Large intestine (tissue), 3 donors: ENCODE results near the gene NRG2. TPM values are rescaled to one million over a fixed set of nuclear protein-coding genes. Genes with fewer than 3 reads are reported as not detected.

ENCODE experiments used
- DNase-seq, 2 donors: peaks; one replicate each; pipeline versions ENCODE4 v3.0.0 to v3.0.0-alpha.2; 2013
- H3K27ac ChIP-seq: one replicate; pipeline ENCODE4 v1.5.1; 2013; ENCODE audit warnings: low read length
- H3K27me3 ChIP-seq: 2 replicates; pipeline ENCODE4 v1.6.1; 2013; ENCODE audit warnings: low read length; ENCODE audit not compliant: control insufficient read depth, insufficient read depth
- H3K36me3 ChIP-seq: 2 replicates; pipeline ENCODE4 v1.6.1; 2013; ENCODE audit warnings: low read length; ENCODE audit not compliant: control insufficient read depth, insufficient read depth
- H3K4me1 ChIP-seq: one replicate; pipeline ENCODE4 v1.6.1; 2013; ENCODE audit warnings: low read length; ENCODE audit not compliant: control insufficient read depth, insufficient read depth
- H3K4me3 ChIP-seq: one replicate; pipeline ENCODE4 v1.5.1; 2013; ENCODE audit warnings: low read length
- H3K9me3 ChIP-seq: one replicate; pipeline ENCODE4 v1.6.1; 2013; ENCODE audit warnings: mild to moderate bottlenecking, low read depth, low read length, moderate library complexity; ENCODE audit not compliant: control insufficient read depth
- WGBS: methylation state at CpG from one replicate; pipeline ENCODE4 v1.1.5; 2013; ENCODE audit warnings: low lambda C conversion rate; ENCODE audit not compliant: insufficient coverage; 5-methylcytosine and 5-hydroxymethylcytosine counted together
- polyA plus RNA-seq: library from polyadenylated mRNA; unstranded; fragments of 120-200 nt; gene quantifications from one replicate; pipeline ENCODE4 v1.2.1, GENCODE V29; 2013

Gene NRG2
- polyA plus RNA-seq, 1 donor = 1.1 TPM

GRCh38 chr5:139847091-139847490 lies 196.0 kb downstream of the NRG2 start:
- WGBS = no CpG with 5 or more reads among the region's 10 CpGs
- DNase-seq = no peak
- no peak overlapping the region for H3K4me3 ChIP-seq

GRCh38 chr5:139845846-139846681 lies 197.0 kb downstream of the NRG2 start:
- DNase-seq = peak in 1 of 2 donors; percentile 29
- WGBS = no CpG with 5 or more reads among the region's 18 CpGs

More at GRCh38 chr5:139847091-139847490, 196.0 kb downstream of the NRG2 start:
- Histone ChIP-seq H3K9me3 (no peaks in the 10 kb centered on the region), H3K27ac (no peak overlapping the region), H3K36me3 (no peaks in the 10 kb centered on the region), H3K4me1 (no peaks in the 10 kb centered on the region), H3K27me3 (peaks cover 50% of the 10 kb centered on the region)

GRCh38 chr5:139844472-139845145 lies 198.5 kb downstream of the NRG2 start:
- WGBS = 60% methylated on average over 1 of the region's 18 CpGs
- Histone ChIP-seq H3K9me3 (no peaks in the 10 kb centered on the region), H3K4me1 (no peaks in the 10 kb centered on the region), H3K36me3 (no peaks in the 10 kb centered on the region), H3K27me3 (peaks cover 43% of the 10 kb centered on the region), H3K4me3 (no peak overlapping the region), H3K27ac (no peak overlapping the region)
- DNase-seq = peak; percentile 19 to 23

More at GRCh38 chr5:139845846-139846681, 197.0 kb downstream of the NRG2 start:
- Histone ChIP-seq H3K27me3 (peaks cover 48% of the 10 kb centered on the region), H3K36me3 (no peaks in the 10 kb centered on the region), H3K4me1 (no peaks in the 10 kb centered on the region), H3K4me3 (no peak overlapping the region), H3K27ac (no peak overlapping the region), H3K9me3 (no peaks in the 10 kb centered on the region)

GRCh38 chr5:139843991-139844390 lies 199.1 kb downstream of the NRG2 start:
- Histone ChIP-seq H3K27me3 (peaks cover 37% of the 10 kb centered on the region), H3K36me3 (no peaks in the 10 kb centered on the region), H3K27ac (no peak overlapping the region), H3K9me3 (no peaks in the 10 kb centered on the region), H3K4me3 (no peak overlapping the region), H3K4me1 (no peaks in the 10 kb centered on the region)
- DNase-seq = no peak
- WGBS = no CpG with 5 or more reads among the region's 5 CpGs

- WGBS = no CpG with 5 or more reads among the region's 7 CpGs
- Histone ChIP-seq H3K4me1 (no peaks in the 10 kb centered on the region), H3K9me3 (no peaks in the 10 kb centered on the region), H3K4me3 (no peak overlapping the region), H3K36me3 (no peaks in the 10 kb centered on the region), H3K27me3 (peaks cover 31% of the 10 kb centered on the region), H3K27ac (no peak overlapping the region)
- no peak for DNase-seq
These were observed 200.8 kb downstream of the NRG2 start for GRCh38 chr5:139842321-139842720.

- no peaks in the 10 kb centered on the region for H3K4me1 ChIP-seq
- H3K9me3 ChIP-seq = no peaks in the 10 kb centered on the region
- peaks cover 24% of the 10 kb centered on the region for H3K27me3 ChIP-seq
- no peak overlapping the region for H3K4me3 ChIP-seq
- WGBS = 63% methylated on average over 3 of the region's 4 CpGs
- no peak overlapping the region for H3K27ac ChIP-seq
- DNase-seq = no peak
- no peaks in the 10 kb centered on the region for H3K36me3 ChIP-seq
These were observed 201.6 kb downstream of the NRG2 start for GRCh38 chr5:139841549-139841948.

- H3K27ac ChIP-seq = no peak overlapping the region
- no peaks in the 10 kb centered on the region for H3K4me1 ChIP-seq
- H3K4me3 ChIP-seq = no peak overlapping the region
- no CpG with 5 or more reads among the region's 8 CpGs for WGBS
- no peaks in the 10 kb centered on the region for H3K9me3 ChIP-seq
- no peaks in the 10 kb centered on the region for H3K36me3 ChIP-seq
- H3K27me3 ChIP-seq = peaks cover 9% of the 10 kb centered on the region
- DNase-seq = no peak
These were observed 203.2 kb downstream of the NRG2 start for GRCh38 chr5:139839918-139840317.

- whole genome bisulfite sequencing = no CpG with 5 or more reads among the region's 16 CpGs
- Histone ChIP-seq H3K4me3 (no peak overlapping the region), H3K9me3 (no peaks in the 10 kb centered on the region), H3K36me3 (no peaks in the 10 kb centered on the region), H3K27me3 (peaks cover 4% of the 10 kb centered on the region), H3K4me1 (no peaks in the 10 kb centered on the region), H3K27ac (no peak overlapping the region)
- no peak for DNase-seq
These were observed 203.8 kb downstream of the NRG2 start for GRCh38 chr5:139839232-139839815.

GRCh38 chr5:139838381-139839197 lies 204.5 kb downstream of the NRG2 start:
- whole genome bisulfite sequencing = 100% methylated on average over 1 of the region's 12 CpGs
- no peak overlapping the region for H3K4me3 ChIP-seq
- no peak overlapping the region for H3K27ac ChIP-seq
- no peak for DNase-seq
- no peaks in the 10 kb centered on the region for H3K36me3 ChIP-seq
- no peaks in the 10 kb centered on the region for H3K9me3 ChIP-seq
- H3K4me1 ChIP-seq = no peaks in the 10 kb centered on the region
- peaks cover 5% of the 10 kb centered on the region for H3K27me3 ChIP-seq
